Lung (tissue), 12 donors: ENCODE results near the gene HECW1. TPM values are rescaled to one million over a fixed set of nuclear protein-coding genes. Genes with fewer than 3 reads are reported as not detected.

Source experiments
- ATAC-seq: fragments of 200-7000 bp; cut with Tn5 transposase; one replicate; pipeline ENCODE4 v1.9.1; 2020; ENCODE audit warnings: moderate number of reproducible peaks; ENCODE audit not compliant: insufficient read depth, low FRiP score
- DNase-seq, 3 donors: peaks; one replicate each; pipeline ENCODE4 v3.0.0-alpha.2; 2013 to 2017
- H3K27ac ChIP-seq, 2 donors: one replicate each; pipeline ENCODE4 v1.5.1; 2013; ENCODE audit warnings: mild to moderate bottlenecking in 2 of 2, moderate library complexity in 2 of 2, control low read depth in 1 of 2, inconsistent platforms in 1 of 2, low read depth in 1 of 2, low read length in 1 of 2
- H3K27me3 ChIP-seq, 3 donors: one replicate each; pipeline ENCODE4 v1.5.1; 2013; ENCODE audit warnings: low read length in 2 of 3; ENCODE audit not compliant: control insufficient read depth in 3 of 3, insufficient read depth in 3 of 3
- H3K36me3 ChIP-seq, 4 donors: one replicate each; pipeline ENCODE4 v1.5.1; 2013; ENCODE audit warnings: low read length in 4 of 4, mild to moderate bottlenecking in 1 of 4, moderate library complexity in 1 of 4; ENCODE audit not compliant: control insufficient read depth in 4 of 4, insufficient read depth in 4 of 4
- H3K4me1 ChIP-seq, 5 donors: one replicate each; pipeline ENCODE4 v1.5.1; 2013; ENCODE audit warnings: low read length in 5 of 5, mild to moderate bottlenecking in 2 of 5, moderate library complexity in 1 of 5; ENCODE audit not compliant: control insufficient read depth in 5 of 5, insufficient read depth in 5 of 5
- H3K4me3 ChIP-seq: one replicate; pipeline ENCODE4 v1.5.1; 2013; ENCODE audit warnings: mild to moderate bottlenecking, control low read depth, moderate library complexity
- H3K9ac ChIP-seq, 2 donors: one replicate each; pipeline ENCODE4 v1.5.1; 2013; ENCODE audit warnings: low read length in 2 of 2, control low read depth in 1 of 2; ENCODE audit not compliant: insufficient read depth in 1 of 2
- H3K9me3 ChIP-seq, 4 donors: one replicate each; pipeline ENCODE4 v1.5.1; 2013; ENCODE audit warnings: low read length in 3 of 4, mild to moderate bottlenecking in 1 of 4, moderate library complexity in 1 of 4; ENCODE audit not compliant: control insufficient read depth in 4 of 4, insufficient read depth in 3 of 4
- WGBS, 2 donors: extraction: QIAGEN DNeasy Blood & Tissue Kit; methylation state at CpG; one replicate each; pipeline ENCODE4 v1.1.7; 2013; 5-methylcytosine and 5-hydroxymethylcytosine counted together
- polyA plus RNA-seq, 2 donors: library from polyadenylated mRNA; stranded (reverse); fragments of 200-250 nt; gene quantifications; one replicate each; pipeline ENCODE4 v1.2.1, GENCODE V29; 2013
- total RNA-seq, 2 donors: library from RNA; depleted of rRNA in 1 of 2; stranded (reverse); fragments of >200 nt in 1 of 2; gene quantifications; one replicate each; pipeline ENCODE4 v1.2.1, GENCODE V29; 2014 to 2021
- TF ChIP-seq, protein P1 (sequence below): IDR thresholded peaks from 2 replicates; pipeline ENCODE4 v1.5.1; 2012; ENCODE audit warnings: mild to moderate bottlenecking; ENCODE audit errors: control extremely low read depth, extremely low read depth
- donor health status: control.
- donor health status: control.
- donor health status: Bipolar disorder and iron deficiency.
- donor health status: healthy.
- donor health status: DM: yes; HTN: yes; CAD: no.

Gene HECW1
- total and polyA plus RNA-seq, 4 donors: 0.05 to 0.21 (median 0.13) TPM

DNA sequence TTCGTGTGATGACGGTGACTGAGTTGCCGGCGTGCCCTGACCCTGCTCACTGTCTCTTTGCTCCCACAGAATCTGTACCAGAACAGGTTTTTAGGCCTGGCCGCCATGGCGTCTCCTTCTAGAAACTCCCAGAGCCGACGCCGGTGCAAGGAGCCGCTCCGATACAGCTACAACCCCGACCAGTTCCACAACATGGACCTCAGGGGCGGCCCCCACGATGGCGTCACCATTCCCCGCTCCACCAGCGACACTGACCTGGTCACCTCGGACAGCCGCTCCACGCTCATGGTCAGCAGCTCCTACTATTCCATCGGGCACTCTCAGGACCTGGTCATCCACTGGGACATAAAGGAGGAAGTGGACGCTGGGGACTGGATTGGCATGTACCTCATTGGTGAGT lies 199.2 kb downstream of the HECW1 start:
- Histone ChIP-seq H3K36me3 (no peaks in the 10 kb centered on the region), H3K4me3 (no peak overlapping the region), H3K27me3 (no peaks in the 10 kb centered on the region), H3K4me1 (no peaks in the 10 kb centered on the region), H3K27ac (no peak overlapping the region), H3K9me3 (peaks cover 0 to 2% (median 0%) of the 10 kb centered on the region in 4 donors), H3K9ac (no peak overlapping the region)
- ATAC-seq: no peak
- TF ChIP-seq, protein P1, sequence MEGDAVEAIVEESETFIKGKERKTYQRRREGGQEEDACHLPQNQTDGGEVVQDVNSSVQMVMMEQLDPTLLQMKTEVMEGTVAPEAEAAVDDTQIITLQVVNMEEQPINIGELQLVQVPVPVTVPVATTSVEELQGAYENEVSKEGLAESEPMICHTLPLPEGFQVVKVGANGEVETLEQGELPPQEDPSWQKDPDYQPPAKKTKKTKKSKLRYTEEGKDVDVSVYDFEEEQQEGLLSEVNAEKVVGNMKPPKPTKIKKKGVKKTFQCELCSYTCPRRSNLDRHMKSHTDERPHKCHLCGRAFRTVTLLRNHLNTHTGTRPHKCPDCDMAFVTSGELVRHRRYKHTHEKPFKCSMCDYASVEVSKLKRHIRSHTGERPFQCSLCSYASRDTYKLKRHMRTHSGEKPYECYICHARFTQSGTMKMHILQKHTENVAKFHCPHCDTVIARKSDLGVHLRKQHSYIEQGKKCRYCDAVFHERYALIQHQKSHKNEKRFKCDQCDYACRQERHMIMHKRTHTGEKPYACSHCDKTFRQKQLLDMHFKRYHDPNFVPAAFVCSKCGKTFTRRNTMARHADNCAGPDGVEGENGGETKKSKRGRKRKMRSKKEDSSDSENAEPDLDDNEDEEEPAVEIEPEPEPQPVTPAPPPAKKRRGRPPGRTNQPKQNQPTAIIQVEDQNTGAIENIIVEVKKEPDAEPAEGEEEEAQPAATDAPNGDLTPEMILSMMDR: no peak
- no peak for DNase-seq
- 96% methylated on average over 22 of the region's 22 CpGs for WGBS, 2 donors

DNA sequence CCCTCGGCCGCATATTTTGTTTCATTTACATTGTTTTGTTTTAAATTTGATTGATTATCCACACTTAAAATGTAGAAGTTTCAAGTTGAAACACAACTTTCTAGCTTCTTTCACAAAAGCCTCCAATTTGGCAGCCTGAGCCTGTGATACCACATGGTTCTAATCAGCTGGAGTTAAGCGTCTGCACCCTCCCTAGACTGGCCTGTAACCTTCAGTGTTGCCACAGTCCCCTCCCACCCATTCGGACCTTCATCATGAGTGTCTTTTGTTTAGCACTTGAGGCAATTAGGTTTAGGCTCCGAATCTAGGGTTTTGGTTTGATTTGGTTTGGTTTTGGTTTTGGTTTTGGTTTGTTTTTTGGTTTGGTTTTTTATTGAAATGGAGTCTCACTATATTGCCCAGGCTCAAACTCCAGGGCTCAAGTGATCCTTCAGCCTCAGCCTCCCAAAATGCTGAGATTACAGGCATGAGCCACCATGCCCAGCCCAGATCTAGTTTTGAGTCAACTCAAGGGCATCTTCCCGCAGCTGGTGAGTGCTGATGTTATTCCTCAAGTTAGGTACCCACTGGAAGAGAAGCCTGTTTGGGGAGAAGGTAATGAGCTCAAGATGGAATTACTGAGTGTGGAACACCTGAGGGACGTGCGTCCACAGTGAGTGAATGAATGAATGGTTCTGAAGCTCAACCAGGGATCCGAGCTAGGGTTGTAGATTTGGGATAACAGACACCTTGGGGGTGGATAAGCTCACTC lies 201.4 kb downstream of the HECW1 start:
- TF ChIP-seq, protein P1: no peak
- Histone ChIP-seq H3K9me3 (peaks cover 0 to 2% (median 0%) of the 10 kb centered on the region in 4 donors), H3K27ac (no peak overlapping the region), H3K4me3 (no peak overlapping the region), H3K9ac (no peak overlapping the region), H3K4me1 (peaks cover 0 to 15% (median 6%) of the 10 kb centered on the region in 5 donors), H3K36me3 (no peaks in the 10 kb centered on the region), H3K27me3 (no peaks in the 10 kb centered on the region)
- DNase-seq: no peak
- 85 to 86% methylated on average over 9 of the region's 9 CpGs for WGBS, 2 donors
- ATAC-seq: no peak

DNA sequence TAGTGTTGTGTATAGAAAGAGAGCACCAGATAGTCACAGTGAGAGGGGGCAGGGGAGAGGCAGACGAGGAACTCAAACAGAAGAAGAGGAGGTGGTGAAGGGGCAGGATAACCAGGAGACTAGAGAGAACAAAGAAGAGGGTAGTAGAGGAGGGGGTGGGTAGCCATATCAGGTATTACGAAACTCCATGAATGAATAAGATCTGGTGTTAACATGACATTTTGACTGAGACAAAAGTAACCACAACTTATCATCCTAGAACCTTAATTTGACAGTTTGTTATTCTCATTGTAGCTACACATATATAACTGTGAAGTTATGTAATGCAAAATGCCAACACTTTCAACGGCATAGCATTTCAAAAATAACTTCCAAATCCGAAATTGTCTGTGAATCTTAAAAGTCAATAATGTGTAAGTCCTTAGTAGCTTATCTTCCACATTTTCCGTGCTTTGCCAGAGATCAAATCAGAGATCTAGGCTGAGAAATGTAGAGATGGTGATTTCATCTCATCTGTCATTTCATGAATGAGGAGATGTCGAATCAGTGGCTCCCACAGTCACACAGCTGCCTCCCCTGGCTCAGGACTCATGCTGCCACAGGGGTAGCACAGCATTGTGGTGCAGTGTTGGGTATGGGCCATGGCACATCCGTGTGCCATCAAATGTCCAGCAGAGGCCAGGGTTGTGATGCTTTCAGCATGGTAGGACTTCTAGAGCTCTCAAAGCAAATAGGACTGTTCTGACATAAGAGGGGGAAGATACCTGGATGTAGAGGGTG lies 202.1 kb downstream of the HECW1 start:
- Histone ChIP-seq H3K27ac (no peak overlapping the region), H3K4me3 (no peak overlapping the region), H3K9me3 (peaks cover 0 to 2% (median 0%) of the 10 kb centered on the region in 4 donors), H3K27me3 (no peaks in the 10 kb centered on the region), H3K4me1 (peaks cover 0 to 15% (median 6%) of the 10 kb centered on the region in 5 donors), H3K36me3 (no peaks in the 10 kb centered on the region), H3K9ac (no peak overlapping the region)
- DNase-seq: no peak
- no peak for ATAC-seq
- whole genome bisulfite sequencing, 2 donors: 62 to 70% methylated on average over 7 of the region's 7 CpGs
- TF ChIP-seq, protein P1: no peak
